Endothelial cell of umbilical vein (primary cell): ENCODE data around the gene RPL39L.

Experiments used
- EZH2 ChIP-seq: IDR thresholded peaks from 2 replicates; pipeline ENCODE4 v1.6.1; 2012; ENCODE audit warnings: borderline replicate concordance, low read depth, mild to moderate bottlenecking, moderate library complexity, low read length, inconsistent platforms; ENCODE audit not compliant: severe bottlenecking
- GATA2 ChIP-seq: IDR thresholded peaks from 2 replicates; pipeline ENCODE4 v1.7.0; 2011; ENCODE audit warnings: low read depth, mild to moderate bottlenecking, moderate library complexity, mixed read lengths, low read length; ENCODE audit not compliant: insufficient read length, insufficient read depth
- MYC ChIP-seq: IDR thresholded peaks from one replicate; pipeline ENCODE4 v1.6.1; 2011; ENCODE audit warnings: mild to moderate bottlenecking, low read depth, low read length
- POLR2A ChIP-seq: IDR thresholded peaks from 2 replicates; pipeline ENCODE4 v1.6.1; 2012; ENCODE audit warnings: low read depth, mild to moderate bottlenecking, control low read depth, low read length
- POLR2AphosphoS5 ChIP-seq: IDR thresholded peaks from 2 replicates; pipeline ENCODE4 v1.6.1; 2012; ENCODE audit warnings: low read depth, mild to moderate bottlenecking, control low read depth, low read length, moderate library complexity; ENCODE audit not compliant: insufficient read depth
- TF ChIP-seq, protein P1 (sequence below), 2 donors: IDR thresholded peaks; 1 replicate in 1 of 2; 2 replicates in 1 of 2; pipeline ENCODE4 v1.5.1; 2011; ENCODE audit warnings: low read length in 2 of 2, mild to moderate bottlenecking in 2 of 2, moderate library complexity in 2 of 2, control low read depth in 1 of 2, inconsistent platforms in 1 of 2, low read depth in 1 of 2; ENCODE audit not compliant: insufficient read depth in 1 of 2; ENCODE audit errors: extremely low read depth in 1 of 2

- TF ChIP-seq, protein P1, sequence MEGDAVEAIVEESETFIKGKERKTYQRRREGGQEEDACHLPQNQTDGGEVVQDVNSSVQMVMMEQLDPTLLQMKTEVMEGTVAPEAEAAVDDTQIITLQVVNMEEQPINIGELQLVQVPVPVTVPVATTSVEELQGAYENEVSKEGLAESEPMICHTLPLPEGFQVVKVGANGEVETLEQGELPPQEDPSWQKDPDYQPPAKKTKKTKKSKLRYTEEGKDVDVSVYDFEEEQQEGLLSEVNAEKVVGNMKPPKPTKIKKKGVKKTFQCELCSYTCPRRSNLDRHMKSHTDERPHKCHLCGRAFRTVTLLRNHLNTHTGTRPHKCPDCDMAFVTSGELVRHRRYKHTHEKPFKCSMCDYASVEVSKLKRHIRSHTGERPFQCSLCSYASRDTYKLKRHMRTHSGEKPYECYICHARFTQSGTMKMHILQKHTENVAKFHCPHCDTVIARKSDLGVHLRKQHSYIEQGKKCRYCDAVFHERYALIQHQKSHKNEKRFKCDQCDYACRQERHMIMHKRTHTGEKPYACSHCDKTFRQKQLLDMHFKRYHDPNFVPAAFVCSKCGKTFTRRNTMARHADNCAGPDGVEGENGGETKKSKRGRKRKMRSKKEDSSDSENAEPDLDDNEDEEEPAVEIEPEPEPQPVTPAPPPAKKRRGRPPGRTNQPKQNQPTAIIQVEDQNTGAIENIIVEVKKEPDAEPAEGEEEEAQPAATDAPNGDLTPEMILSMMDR (IDR thresholded peaks at IDR 0.05; ENCODE audit: extremely low read depth in 1 of 2, insufficient read depth in 1 of 2, low read depth in 1 of 2, low read length in 2 of 2): no peak
- TF ChIP-seq POLR2A (no peak), GATA2 (no peak), EZH2 (no peak), POLR2AphosphoS5 (no peak), MYC (no peak)
Observed at GRCh38 chr3:187077085-187077484, 62.2 kb downstream of the RPL39L start.
